ENCODE results near the gene RNF103.

The RNF103 gene

GRCh38 chr2:86566158-86566820 is 57.4 kb downstream of the RNF103 start:
- Histone ChIP-seq H3K9ac (ENCODE audit: low read length in 2 of 2) (no peak overlapping the region), H3K4me3 (ENCODE audit: low read length in 2 of 2) (no peak overlapping the region), H3K4me1 (ENCODE audit: control insufficient read depth, insufficient read depth, low read length) (peaks cover 10% of the 10 kb centered on the region), H3K27me3 (ENCODE audit: control insufficient read depth in 1 of 2, insufficient read depth in 2 of 2, low read length in 2 of 2) (no peaks in the 10 kb centered on the region), H3K9me3 (ENCODE audit: control insufficient read depth in 2 of 2, low read length in 2 of 2) (no peaks in the 10 kb centered on the region), H3K27ac (ENCODE audit: low read length) (no peak overlapping the region), H3K36me3 (ENCODE audit: control insufficient read depth in 2 of 2, insufficient read depth in 2 of 2, low read length in 2 of 2) (no peaks in the 10 kb centered on the region)

GRCh38 chr2:86563650-86564061 is 60.0 kb downstream of the RNF103 start:
- H3K36me3 ChIP-seq (ENCODE audit: control insufficient read depth in 2 of 2, insufficient read depth in 2 of 2, low read length in 2 of 2), result no peaks in the 10 kb centered on the region
- peaks cover 13% of the 10 kb centered on the region for H3K4me1 ChIP-seq (ENCODE audit: control insufficient read depth, insufficient read depth, low read length)
- H3K27me3 ChIP-seq (ENCODE audit: control insufficient read depth in 1 of 2, insufficient read depth in 2 of 2, low read length in 2 of 2), result no peaks in the 10 kb centered on the region
- no peaks in the 10 kb centered on the region for H3K9me3 ChIP-seq (ENCODE audit: control insufficient read depth in 2 of 2, low read length in 2 of 2)
- H3K9ac ChIP-seq (ENCODE audit: low read length in 2 of 2), result peak overlapping the region; percentile 58 to 97
- peak overlapping the region; percentile 74 to 94 for H3K4me3 ChIP-seq (ENCODE audit: low read length in 2 of 2)
- peak overlapping the region; percentile 99 for H3K27ac ChIP-seq (ENCODE audit: low read length)

- Histone ChIP-seq H3K27me3 (ENCODE audit: control insufficient read depth in 1 of 2, insufficient read depth in 2 of 2, low read length in 2 of 2) (no peaks in the 10 kb centered on the region), H3K36me3 (ENCODE audit: control insufficient read depth in 2 of 2, insufficient read depth in 2 of 2, low read length in 2 of 2) (no peaks in the 10 kb centered on the region), H3K4me3 (ENCODE audit: low read length in 2 of 2) (peak within 1 kb of the TSS; percentile 74 to 94), H3K9ac (ENCODE audit: low read length in 2 of 2) (peak within 1 kb of the TSS; percentile 97 to 99), H3K4me1 (ENCODE audit: control insufficient read depth, insufficient read depth, low read length) (peaks cover 17% of the 10 kb centered on the region), H3K9me3 (ENCODE audit: control insufficient read depth in 2 of 2, low read length in 2 of 2) (no peaks in the 10 kb centered on the region), H3K27ac (ENCODE audit: low read length) (peak within 1 kb of the TSS; percentile 99)
Measured at GRCh38 chr2:86562922-86563649, 60.6 kb downstream of the RNF103 start, which contains the start of gene CHMP3. Gene CHMP3 (minus strand): TSS chr2:86563443. CDS start chr2:86563348, 95 bp downstream.

GRCh38 chr2:86562485-86562921 is 61.2 kb downstream of the RNF103 start:
- peak overlapping the region; percentile 99 for H3K27ac ChIP-seq (ENCODE audit: low read length)
- peak overlapping the region; percentile 97 to 99 for H3K9ac ChIP-seq (ENCODE audit: low read length in 2 of 2)
- no peaks in the 10 kb centered on the region for H3K27me3 ChIP-seq (ENCODE audit: control insufficient read depth in 1 of 2, insufficient read depth in 2 of 2, low read length in 2 of 2)
- H3K36me3 ChIP-seq (ENCODE audit: control insufficient read depth in 2 of 2, insufficient read depth in 2 of 2, low read length in 2 of 2), result no peaks in the 10 kb centered on the region
- H3K4me1 ChIP-seq (ENCODE audit: control insufficient read depth, insufficient read depth, low read length), result peaks cover 17% of the 10 kb centered on the region
- peak overlapping the region; percentile 74 to 94 for H3K4me3 ChIP-seq (ENCODE audit: low read length in 2 of 2)
- H3K9me3 ChIP-seq (ENCODE audit: control insufficient read depth in 2 of 2, low read length in 2 of 2), result no peaks in the 10 kb centered on the region

GRCh38 chr2:86557836-86558235 is 65.8 kb downstream of the RNF103 start:
- H3K27me3 ChIP-seq (ENCODE audit: control insufficient read depth in 1 of 2, insufficient read depth in 2 of 2, low read length in 2 of 2), result no peaks in the 10 kb centered on the region
- H3K9ac ChIP-seq (ENCODE audit: low read length in 2 of 2), result no peak overlapping the region
- no peaks in the 10 kb centered on the region for H3K36me3 ChIP-seq (ENCODE audit: control insufficient read depth in 2 of 2, insufficient read depth in 2 of 2, low read length in 2 of 2)
- H3K4me1 ChIP-seq (ENCODE audit: control insufficient read depth, insufficient read depth, low read length), result peaks cover 16% of the 10 kb centered on the region
- no peaks in the 10 kb centered on the region for H3K9me3 ChIP-seq (ENCODE audit: control insufficient read depth in 2 of 2, low read length in 2 of 2)
- H3K4me3 ChIP-seq (ENCODE audit: low read length in 2 of 2), result no peak overlapping the region
- no peak overlapping the region for H3K27ac ChIP-seq (ENCODE audit: low read length)

GRCh38 chr2:86556508-86556907 is 67.2 kb downstream of the RNF103 start:
- H3K4me1 ChIP-seq (ENCODE audit: control insufficient read depth, insufficient read depth, low read length), result peaks cover 12% of the 10 kb centered on the region

More at GRCh38 chr2:86556508-86556907, 67.2 kb downstream of the RNF103 start:
- Histone ChIP-seq H3K9ac (ENCODE audit: low read length in 2 of 2) (peak overlapping the region in 1 of 2 donors; percentile 44), H3K4me3 (ENCODE audit: low read length in 2 of 2) (peak overlapping the region; percentile 26 to 54), H3K36me3 (ENCODE audit: control insufficient read depth in 2 of 2, insufficient read depth in 2 of 2, low read length in 2 of 2) (no peaks in the 10 kb centered on the region), H3K27me3 (ENCODE audit: control insufficient read depth in 1 of 2, insufficient read depth in 2 of 2, low read length in 2 of 2) (no peaks in the 10 kb centered on the region), H3K27ac (ENCODE audit: low read length) (peak overlapping the region; percentile 68), H3K9me3 (ENCODE audit: control insufficient read depth in 2 of 2, low read length in 2 of 2) (no peaks in the 10 kb centered on the region)

All from stomach smooth muscle (tissue), 2 donors.